ENCODE results near the gene RBM26.

Gene RBM26

GRCh38 chr13:79290595-79291244 is 115.3 kb downstream of the RBM26 start:
- Mint-ChIP-seq H3K4me3 (no peak overlapping the region), H3K4me1 (peaks cover 7% of the 10 kb centered on the region)

GRCh38 chr13:79289571-79289970 is 116.5 kb downstream of the RBM26 start:
- no peaks in the 10 kb centered on the region for H3K27me3 Mint-ChIP-seq (ENCODE audit: low read depth, poor library complexity)
- no peak overlapping the region for H3K27ac Mint-ChIP-seq
- no peak for TF ChIP-seq CTCF (IDR thresholded peaks at IDR 0.05)
- no peaks in the 10 kb centered on the region for H3K9me3 Mint-ChIP-seq
- no peak for DNase-seq
- H3K4me1 Mint-ChIP-seq: peaks cover 7% of the 10 kb centered on the region
- no peak overlapping the region for H3K4me3 Mint-ChIP-seq
- no peaks in the 10 kb centered on the region for H3K36me3 Mint-ChIP-seq (ENCODE audit: low read depth)

More at GRCh38 chr13:79290595-79291244, 115.3 kb downstream of the RBM26 start:
- H3K27ac Mint-ChIP-seq: no peak overlapping the region
- no peak for DNase-seq
- no peaks in the 10 kb centered on the region for H3K36me3 Mint-ChIP-seq (ENCODE audit: low read depth)
- no peaks in the 10 kb centered on the region for H3K9me3 Mint-ChIP-seq
- H3K27me3 Mint-ChIP-seq (ENCODE audit: low read depth, poor library complexity): no peaks in the 10 kb centered on the region
- TF ChIP-seq CTCF (IDR thresholded peaks at IDR 0.05): no peak

- no peak for DNase-seq
- H3K27me3 Mint-ChIP-seq (ENCODE audit: low read depth, poor library complexity): no peaks in the 10 kb centered on the region
- H3K27ac Mint-ChIP-seq: no peak overlapping the region
- peaks cover 7% of the 10 kb centered on the region for H3K4me1 Mint-ChIP-seq
- no peaks in the 10 kb centered on the region for H3K9me3 Mint-ChIP-seq
- no peak overlapping the region for H3K4me3 Mint-ChIP-seq
- no peaks in the 10 kb centered on the region for H3K36me3 Mint-ChIP-seq (ENCODE audit: low read depth)
- no peak for TF ChIP-seq CTCF (IDR thresholded peaks at IDR 0.05)
Observed at GRCh38 chr13:79287939-79288795, 117.9 kb downstream of the RBM26 start.

- Mint-ChIP-seq H3K4me1 (peaks cover 7% of the 10 kb centered on the region), H3K4me3 (no peak overlapping the region), H3K27me3 (ENCODE audit: low read depth, poor library complexity) (no peaks in the 10 kb centered on the region), H3K9me3 (no peaks in the 10 kb centered on the region), H3K27ac (no peak overlapping the region), H3K36me3 (ENCODE audit: low read depth) (no peaks in the 10 kb centered on the region)
- TF ChIP-seq CTCF (IDR thresholded peaks at IDR 0.05): no peak
- no peak for DNase-seq
Observed at GRCh38 chr13:79285159-79285558, 120.9 kb downstream of the RBM26 start.

GRCh38 chr13:79283742-79284141 is 122.3 kb downstream of the RBM26 start:
- H3K36me3 Mint-ChIP-seq (ENCODE audit: low read depth): no peaks in the 10 kb centered on the region
- H3K27me3 Mint-ChIP-seq (ENCODE audit: low read depth, poor library complexity): no peaks in the 10 kb centered on the region
- no peak overlapping the region for H3K4me3 Mint-ChIP-seq
- no peaks in the 10 kb centered on the region for H3K9me3 Mint-ChIP-seq
- TF ChIP-seq CTCF (IDR thresholded peaks at IDR 0.05): no peak
- H3K4me1 Mint-ChIP-seq: peaks cover 7% of the 10 kb centered on the region
- DNase-seq: no peak
- no peak overlapping the region for H3K27ac Mint-ChIP-seq

Measured in nephron progenitor cell (in vitro differentiated cells).